Measurements from ENCODE around the gene DALRD3. TPM values are rescaled to one million over a fixed set of nuclear protein-coding genes. Genes with fewer than 3 reads are reported as not detected.

Gene DALRD3
- total and polyA plus RNA-seq, 2 donors from 2014 or later: 41.6 to 46.8 TPM

GRCh38 chr3:48989796-48990635, 28.4 kb downstream of the DALRD3 start, which contains the start of gene P4HTM:
Gene P4HTM, plus strand, starts transcription at chr3:48990241. Its CDS starts 16 bp downstream, at chr3:48990257.
- no peaks in the 10 kb centered on the region for H3K27me3 ChIP-seq (ENCODE audit: control insufficient read depth, insufficient read depth, low read length)
- FAIRE-seq: no peak
- peak within 1 kb of the TSS; percentile 82 to 88 (median 84) for H3K4me3 ChIP-seq (ENCODE audit: low read length in 3 of 3)
- TF ChIP-seq CTCF (IDR thresholded peaks at IDR 0.05; ENCODE audit: borderline replicate concordance, extremely low read depth, insufficient read depth): peak; percentile 23
- peak within 1 kb of the TSS; percentile 69 to 82 (median 80) for H3K9ac ChIP-seq (ENCODE audit: low read length in 3 of 3)
- H3K4me1 ChIP-seq (ENCODE audit: control insufficient read depth in 2 of 3, insufficient read depth in 2 of 3, low read depth in 1 of 3, low read length in 3 of 3): peaks cover 0 to 21% (median 5%) of the 10 kb centered on the region in 3 donors
- peaks cover 0 to 5% (median 2%) of the 10 kb centered on the region in 3 donors for H3K36me3 ChIP-seq (ENCODE audit: control insufficient read depth in 2 of 3, insufficient read depth in 3 of 3, low read length in 3 of 3)
- peak; percentile 88 to 97 (median 92) for DNase-seq
- intact Hi-C loops (cut with DNase I): no loop called here
- H3K9me3 ChIP-seq (ENCODE audit: control insufficient read depth in 2 of 3, insufficient read depth in 1 of 3, low read length in 3 of 3): no peaks in the 10 kb centered on the region
- H3K27ac ChIP-seq (ENCODE audit: low read depth in 2 of 2, low read length in 2 of 2): peak within 1 kb of the TSS; percentile 95 to 97

GRCh38 chr3:48989126-48989795, 29.1 kb downstream of the DALRD3 start:
- DNase-seq (peak in 1 of 5 donors; percentile 74), FAIRE-seq (no peak)
- no peaks in the 10 kb centered on the region for H3K27me3 ChIP-seq (ENCODE audit: control insufficient read depth, insufficient read depth, low read length)
- peaks cover 0 to 8% (median 8%) of the 10 kb centered on the region in 3 donors for H3K36me3 ChIP-seq (ENCODE audit: control insufficient read depth in 2 of 3, insufficient read depth in 3 of 3, low read length in 3 of 3)
- H3K9me3 ChIP-seq (ENCODE audit: control insufficient read depth in 2 of 3, insufficient read depth in 1 of 3, low read length in 3 of 3): no peaks in the 10 kb centered on the region
- no peak for TF ChIP-seq CTCF (IDR thresholded peaks at IDR 0.05; ENCODE audit: borderline replicate concordance, extremely low read depth, insufficient read depth)
- H3K9ac ChIP-seq (ENCODE audit: low read length in 3 of 3): peak overlapping the region; percentile 69 to 82 (median 80)
- peaks cover 0 to 21% (median 5%) of the 10 kb centered on the region in 3 donors for H3K4me1 ChIP-seq (ENCODE audit: control insufficient read depth in 2 of 3, insufficient read depth in 2 of 3, low read depth in 1 of 3, low read length in 3 of 3)
- peak overlapping the region; percentile 95 to 97 for H3K27ac ChIP-seq (ENCODE audit: low read depth in 2 of 2, low read length in 2 of 2)
- intact Hi-C loops (cut with DNase I): no loop called here
- H3K4me3 ChIP-seq (ENCODE audit: low read length in 3 of 3): peak overlapping the region; percentile 82 to 88 (median 84)

- FAIRE-seq (no peak), DNase-seq (no peak)
- H3K9me3 ChIP-seq (ENCODE audit: control insufficient read depth in 2 of 3, insufficient read depth in 1 of 3, low read length in 3 of 3): no peaks in the 10 kb centered on the region
- H3K9ac ChIP-seq (ENCODE audit: low read length in 3 of 3): no peak overlapping the region
- intact Hi-C loops (cut with DNase I): no loop called here
- peaks cover 0 to 12% (median 5%) of the 10 kb centered on the region in 3 donors for H3K4me1 ChIP-seq (ENCODE audit: control insufficient read depth in 2 of 3, insufficient read depth in 2 of 3, low read depth in 1 of 3, low read length in 3 of 3)
- no peak for TF ChIP-seq CTCF (IDR thresholded peaks at IDR 0.05; ENCODE audit: borderline replicate concordance, extremely low read depth, insufficient read depth)
- H3K4me3 ChIP-seq (ENCODE audit: low read length in 3 of 3): no peak overlapping the region
- H3K27ac ChIP-seq (ENCODE audit: low read depth in 2 of 2, low read length in 2 of 2): no peak overlapping the region
- H3K36me3 ChIP-seq (ENCODE audit: control insufficient read depth in 2 of 3, insufficient read depth in 3 of 3, low read length in 3 of 3): peaks cover 5 to 32% (median 21%) of the 10 kb centered on the region in 3 donors
- no peaks in the 10 kb centered on the region for H3K27me3 ChIP-seq (ENCODE audit: control insufficient read depth, insufficient read depth, low read length)
Measured at GRCh38 chr3:48985831-48986376, 32.5 kb downstream of the DALRD3 start.
